Activated CD4-positive, alpha-beta T cell treated with anti-CD3 and anti-CD28 coated beads, Interleukin-2, amount 10 ng/mL, durations not matched to agents 7 days and 5 days (primary cell): ENCODE results near the gene AGAP3. TPM values are rescaled to one million over a fixed set of nuclear protein-coding genes. Genes with fewer than 3 reads are reported as not detected.
A peak's percentile ranks its signal among the peaks of the same experiment; 100 is the strongest.

Source experiments
- CTCF ChIA-PET: fragments of 350-600 bp; sonication (Branson Sonifier 250); formaldehyde crosslinking; loops from one replicate; lab custom pipeline; 2021; ENCODE audit warnings: antibody characterized with exemption; lab: Charles Lee
- POLR2A ChIA-PET: fragments of 350-600 bp; sonication (Branson Sonifier 250); formaldehyde crosslinking; loops from one replicate; lab custom pipeline; 2021; ENCODE audit warnings: antibody characterized with exemption; lab: Charles Lee
- DNase-seq: peaks from one replicate; pipeline ENCODE4 v3.0.0-alpha.2; 2020
- H3K27ac Mint-ChIP-seq: one replicate; pipeline ENCODE4 v1.8.0; 2021; ENCODE audit warnings: mild to moderate bottlenecking, moderate library complexity, mixed read lengths
- H3K27me3 Mint-ChIP-seq: one replicate; pipeline ENCODE4 v1.8.0; 2021; ENCODE audit warnings: mixed read lengths
- H3K36me3 Mint-ChIP-seq: one replicate; pipeline ENCODE4 v1.8.0; 2021; ENCODE audit warnings: low read depth, mixed read lengths
- H3K4me1 Mint-ChIP-seq: one replicate; pipeline ENCODE4 v1.8.0; 2021; ENCODE audit warnings: mixed read lengths
- H3K4me3 Mint-ChIP-seq: one replicate; pipeline ENCODE4 v1.8.0; 2021; ENCODE audit warnings: mild to moderate bottlenecking, moderate library complexity, mixed read lengths
- H3K9me3 Mint-ChIP-seq: one replicate; pipeline ENCODE4 v1.8.0; 2021; ENCODE audit warnings: mixed read lengths
- total RNA-seq, 2 experiments: library from RNA; stranded (reverse); gene quantifications; one replicate each; pipeline ENCODE4 v1.2.3, GENCODE V29; 2021

The AGAP3 gene
- total RNA-seq, 2 experiments from 2014 or later, result 18.1 to 19.7 TPM

- Mint-ChIP-seq H3K36me3 (peaks cover 19% of the 10 kb centered on the region), H3K27me3 (no peaks in the 10 kb centered on the region), H3K27ac (no peak overlapping the region), H3K9me3 (no peaks in the 10 kb centered on the region), H3K4me3 (no peak overlapping the region), H3K4me1 (no peaks in the 10 kb centered on the region)
- no peak for DNase-seq
- CTCF ChIA-PET, result no interaction called here
- POLR2A ChIA-PET, result no interaction called here
Measured at GRCh38 chr7:151070574-151070960, 15.7 kb upstream of the AGAP3 start.

- peaks cover 23% of the 10 kb centered on the region for H3K36me3 Mint-ChIP-seq
Measured at GRCh38 chr7:151071032-151071866, 15.0 kb upstream of the AGAP3 start.

GRCh38 chr7:151073990-151074389 lies 12.3 kb upstream of the AGAP3 start:
- ChIA-PET POLR2A (no interaction called here), CTCF (interaction anchor here (1.1 to 2.4 kb wide), 3 partner anchors 8 to 29 kb away, joined by 3 to 6 read pairs (median 4); no protein-coding TSS in a partner anchor)
- Mint-ChIP-seq H3K4me1 (peaks cover 10% of the 10 kb centered on the region), H3K9me3 (no peaks in the 10 kb centered on the region), H3K27ac (no peak overlapping the region), H3K4me3 (no peak overlapping the region), H3K27me3 (no peaks in the 10 kb centered on the region), H3K36me3 (peaks cover 19% of the 10 kb centered on the region)
- DNase-seq, result no peak

More at GRCh38 chr7:151071032-151071866, 15.0 kb upstream of the AGAP3 start:
- Mint-ChIP-seq H3K4me1 (no peaks in the 10 kb centered on the region), H3K9me3 (no peaks in the 10 kb centered on the region), H3K4me3 (no peak overlapping the region), H3K27ac (no peak overlapping the region), H3K27me3 (no peaks in the 10 kb centered on the region)
- POLR2A ChIA-PET, result no interaction called here
- no peak for DNase-seq
- CTCF ChIA-PET, result interaction anchor here (0.6 to 2.4 kb wide), 3 partner anchors 8 to 86 kb away, joined by 3 to 6 read pairs (median 4); no protein-coding TSS in a partner anchor

- Mint-ChIP-seq H3K9me3 (no peaks in the 10 kb centered on the region), H3K36me3 (peaks cover 13% of the 10 kb centered on the region), H3K27ac (no peak overlapping the region), H3K4me3 (no peak overlapping the region), H3K4me1 (peaks cover 20% of the 10 kb centered on the region), H3K27me3 (no peaks in the 10 kb centered on the region)
- ChIA-PET CTCF (interaction anchor here (1.1 kb wide), 1 partner anchor 9 kb away, joined by 3 read pairs; no protein-coding TSS in a partner anchor), POLR2A (no interaction called here)
- DNase-seq, result no peak
Measured at GRCh38 chr7:151074817-151075661, 11.2 kb upstream of the AGAP3 start.

- H3K4me3 Mint-ChIP-seq, result no peak overlapping the region
- peaks cover 20% of the 10 kb centered on the region for H3K4me1 Mint-ChIP-seq
- H3K27ac Mint-ChIP-seq, result no peak overlapping the region
- no peak for DNase-seq
- H3K36me3 Mint-ChIP-seq, result peaks cover 11% of the 10 kb centered on the region
- no peaks in the 10 kb centered on the region for H3K9me3 Mint-ChIP-seq
- CTCF ChIA-PET, result no interaction called here
- POLR2A ChIA-PET, result no interaction called here
- H3K27me3 Mint-ChIP-seq, result no peaks in the 10 kb centered on the region
Measured at GRCh38 chr7:151075662-151075971, 10.7 kb upstream of the AGAP3 start.

- ChIA-PET POLR2A (no interaction called here), CTCF (interaction anchor here (0.6 kb wide), 1 partner anchor 86 kb away, joined by 3 read pairs; no protein-coding TSS in a partner anchor)
- Mint-ChIP-seq H3K27me3 (no peaks in the 10 kb centered on the region), H3K9me3 (no peaks in the 10 kb centered on the region), H3K4me1 (peaks cover 20% of the 10 kb centered on the region), H3K27ac (peak overlapping the region; percentile 66), H3K36me3 (peaks cover 9% of the 10 kb centered on the region), H3K4me3 (no peak overlapping the region)
- no peak for DNase-seq
Measured at GRCh38 chr7:151075978-151076426, 10.3 kb upstream of the AGAP3 start.

GRCh38 chr7:151076863-151077704 lies 9.2 kb upstream of the AGAP3 start:
- ChIA-PET POLR2A (no interaction called here), CTCF (interaction anchor here (0.8 to 2.9 kb wide), 2 partner anchors 17 kb away, joined by 4 to 9 read pairs; no protein-coding TSS in a partner anchor)
- H3K4me1 Mint-ChIP-seq, result peaks cover 22% of the 10 kb centered on the region
- no peak overlapping the region for H3K27ac Mint-ChIP-seq
- no peak for DNase-seq
- H3K27me3 Mint-ChIP-seq, result no peaks in the 10 kb centered on the region
- H3K36me3 Mint-ChIP-seq, result peaks cover 9% of the 10 kb centered on the region
- H3K4me3 Mint-ChIP-seq, result no peak overlapping the region
- no peaks in the 10 kb centered on the region for H3K9me3 Mint-ChIP-seq

GRCh38 chr7:151077705-151078232 lies 8.5 kb upstream of the AGAP3 start:
- CTCF ChIA-PET, result interaction anchor here (0.9 to 2.9 kb wide), 2 partner anchors 17 to 49 kb away, joined by 3 to 9 read pairs; partner anchors contain the start of gene ABCB8
- Mint-ChIP-seq H3K36me3 (peaks cover 12% of the 10 kb centered on the region), H3K27ac (no peak overlapping the region), H3K4me1 (peaks cover 27% of the 10 kb centered on the region), H3K4me3 (peak overlapping the region; percentile 46), H3K27me3 (no peaks in the 10 kb centered on the region), H3K9me3 (no peaks in the 10 kb centered on the region)
- no peak for DNase-seq
- POLR2A ChIA-PET, result no interaction called here

- peak overlapping the region; percentile 88 for H3K4me3 Mint-ChIP-seq
- H3K4me1 Mint-ChIP-seq, result peaks cover 31% of the 10 kb centered on the region
- H3K36me3 Mint-ChIP-seq, result peaks cover 13% of the 10 kb centered on the region
- POLR2A ChIA-PET, result no interaction called here
- H3K27me3 Mint-ChIP-seq, result no peaks in the 10 kb centered on the region
- CTCF ChIA-PET, result interaction anchor here (0.9 to 2.9 kb wide), 2 partner anchors 18 to 50 kb away, joined by 3 to 9 read pairs; partner anchors contain the start of gene ABCB8
- H3K27ac Mint-ChIP-seq, result peak overlapping the region; percentile 31
- DNase-seq, result no peak
- H3K9me3 Mint-ChIP-seq, result no peaks in the 10 kb centered on the region
Measured at GRCh38 chr7:151078233-151079040, 7.8 kb upstream of the AGAP3 start.

GRCh38 chr7:151079199-151079910 lies 6.9 kb upstream of the AGAP3 start:
- H3K27ac Mint-ChIP-seq, result peak overlapping the region; percentile 31
- peaks cover 35% of the 10 kb centered on the region for H3K4me1 Mint-ChIP-seq
- peaks cover 13% of the 10 kb centered on the region for H3K36me3 Mint-ChIP-seq
- H3K9me3 Mint-ChIP-seq, result no peaks in the 10 kb centered on the region
- no peaks in the 10 kb centered on the region for H3K27me3 Mint-ChIP-seq
- peak overlapping the region; percentile 88 for H3K4me3 Mint-ChIP-seq
- DNase-seq, result no peak
- CTCF ChIA-PET, result interaction anchor here (2.9 kb wide), 1 partner anchor 19 kb away, joined by 9 read pairs; no protein-coding TSS in a partner anchor
- POLR2A ChIA-PET, result no interaction called here
